Mesodermal cell (in vitro differentiated cells): Measurements from ENCODE around the gene SCGB1D4. TPM values are rescaled to one million over a fixed set of nuclear protein-coding genes. Genes with fewer than 3 reads are reported as not detected.
"Not testable (repeated sequence)": the region's sequence is repeated elsewhere in the genome, so short reads cannot be mapped to it uniquely, and the experiment has no call there.

Source experiments
- H3K27ac ChIP-seq: 2 replicates; pipeline ENCODE4 v1.7.0; 2013; ENCODE audit warnings: mild to moderate bottlenecking, low read depth, low read length, moderate library complexity; ENCODE audit not compliant: severe bottlenecking
- H3K36me3 ChIP-seq: 2 replicates; pipeline ENCODE4 v1.7.1; 2013; ENCODE audit warnings: mild to moderate bottlenecking, low read length, moderate library complexity; ENCODE audit not compliant: control insufficient read depth, insufficient read depth
- H3K4me1 ChIP-seq: one replicate; pipeline ENCODE4 v1.7.1; 2013; ENCODE audit warnings: mild to moderate bottlenecking, low read length; ENCODE audit not compliant: insufficient read depth, control insufficient read depth, poor library complexity, severe bottlenecking
- H3K4me3 ChIP-seq: 2 replicates; pipeline ENCODE4 v1.7.0; 2013; ENCODE audit warnings: low read length, control low read depth, mild to moderate bottlenecking; ENCODE audit not compliant: insufficient read depth, poor library complexity, severe bottlenecking; ENCODE audit errors: extremely low read depth
- H3K9me3 ChIP-seq: 2 replicates; pipeline ENCODE4 v1.7.1; 2013; ENCODE audit warnings: mild to moderate bottlenecking, low read length, moderate library complexity; ENCODE audit not compliant: control insufficient read depth
- WGBS, 2 experiments: methylation state at CpG; one replicate each; pipeline ENCODE4 v1.1.5; 2013; ENCODE audit warnings: missing lambda C conversion rate in 2 of 2; ENCODE audit not compliant: insufficient coverage in 2 of 2; 5-methylcytosine and 5-hydroxymethylcytosine counted together
- polyA plus RNA-seq, 2 experiments: library from polyadenylated mRNA; stranded (reverse); fragments of 50-300 nt; gene quantifications; one replicate each; pipeline ENCODE4 v1.2.3, GENCODE V29; 2013

SCGB1D4 gene
- not detected for polyA plus RNA-seq (2013, experiment 1 of 2)
- polyA plus RNA-seq (2013, experiment 2 of 2) = not detected

- Histone ChIP-seq H3K27ac (no peak within 1 kb of the TSS), H3K36me3 (no peaks in the 10 kb centered on the region), H3K4me3 (no peak within 1 kb of the TSS), H3K9me3 (no peaks in the 10 kb centered on the region), H3K4me1 (no peaks in the 10 kb centered on the region)
- 71 to 79% methylated on average over 6 to 7 of the region's 7 CpGs for WGBS, 2 experiments
These were observed at the start of gene SCGB1D4 for GRCh38 chr11:62298975-62299374. SCGB1D4 (minus strand) TSS chr11:62299075; CDS start chr11:62299010, 65 bp downstream.

GRCh38 chr11:62345861-62346260 is 47.0 kb upstream of the SCGB1D4 start:
- Histone ChIP-seq H3K9me3 (no peaks in the 10 kb centered on the region), H3K36me3 (no peaks in the 10 kb centered on the region), H3K4me3 (no peak overlapping the region), H3K27ac (no peak overlapping the region), H3K4me1 (no peaks in the 10 kb centered on the region)
- WGBS, 2 experiments = 91 to 95% methylated on average over 3 to 4 of the region's 6 CpGs

GRCh38 chr11:62344210-62344609 is 45.3 kb upstream of the SCGB1D4 start:
- Histone ChIP-seq H3K27ac (no peak overlapping the region), H3K9me3 (no peaks in the 10 kb centered on the region), H3K4me1 (no peaks in the 10 kb centered on the region), H3K4me3 (no peak overlapping the region), H3K36me3 (no peaks in the 10 kb centered on the region)
- 100% methylated on average over 1 of the region's 1 CpG; no CpG with 5 or more reads in 1 of the 2 experiments for WGBS, 2 experiments

GRCh38 chr11:62343646-62344190 is 44.8 kb upstream of the SCGB1D4 start:
- H3K4me1 ChIP-seq, H3K27ac ChIP-seq, H3K36me3 ChIP-seq, H3K9me3 ChIP-seq, H3K4me3 ChIP-seq: not testable (repeated sequence)
- WGBS, 2 experiments = 95 to 100% methylated on average over 1 to 3 of the region's 7 CpGs

- Histone ChIP-seq H3K36me3 (no peaks in the 10 kb centered on the region), H3K27ac (no peak overlapping the region), H3K4me3 (no peak overlapping the region), H3K9me3 (no peaks in the 10 kb centered on the region), H3K4me1 (no peaks in the 10 kb centered on the region)
- WGBS, 2 experiments = no CpG with 5 or more reads among the region's 4 CpGs
These were observed 42.7 kb upstream of the SCGB1D4 start for GRCh38 chr11:62341588-62341987.

- H3K4me3 ChIP-seq = no peak overlapping the region
- no peak overlapping the region for H3K27ac ChIP-seq
- WGBS, 2 experiments = 43 to 75% methylated on average over 2 of the region's 6 CpGs
- H3K9me3 ChIP-seq = no peaks in the 10 kb centered on the region
- no peaks in the 10 kb centered on the region for H3K4me1 ChIP-seq
- H3K36me3 ChIP-seq = no peaks in the 10 kb centered on the region
These were observed 41.5 kb upstream of the SCGB1D4 start for GRCh38 chr11:62340269-62340901.

GRCh38 chr11:62338218-62338617 is 39.3 kb upstream of the SCGB1D4 start:
- Histone ChIP-seq H3K4me1 (no peaks in the 10 kb centered on the region), H3K36me3 (no peaks in the 10 kb centered on the region), H3K27ac (no peak overlapping the region), H3K4me3 (peak overlapping the region; percentile 64), H3K9me3 (no peaks in the 10 kb centered on the region)
- WGBS, 2 experiments = 83% methylated on average over 1 of the region's 1 CpG; no CpG with 5 or more reads in 1 of the 2 experiments

- Histone ChIP-seq H3K4me3 (peak within 1 kb of the TSS; percentile 64), H3K36me3 (no peaks in the 10 kb centered on the region), H3K4me1 (no peaks in the 10 kb centered on the region), H3K9me3 (no peaks in the 10 kb centered on the region), H3K27ac (no peak within 1 kb of the TSS)
- 0 to 1% methylated on average over 75 to 88 of the region's 98 CpGs for whole genome bisulfite sequencing, 2 experiments
These were observed 38.7 kb upstream of the SCGB1D4 start, which contains the start of gene ASRGL1 for GRCh38 chr11:62337303-62338181. ASRGL1 (plus strand) TSS chr11:62337448; CDS start chr11:62337978, 530 bp downstream.

- 83 to 84% methylated on average over 18 to 19 of the region's 19 CpGs for WGBS, 2 experiments
- not testable (repeated sequence) for H3K4me1 ChIP-seq, H3K27ac ChIP-seq, H3K9me3 ChIP-seq, H3K36me3 ChIP-seq
- H3K4me3 ChIP-seq = peak overlapping the region; percentile 64
These were observed 38.1 kb upstream of the SCGB1D4 start for GRCh38 chr11:62336949-62337302.

GRCh38 chr11:62333768-62334167 is 34.9 kb upstream of the SCGB1D4 start:
- Histone ChIP-seq H3K27ac (no peak overlapping the region), H3K4me3 (no peak overlapping the region), H3K9me3 (no peaks in the 10 kb centered on the region), H3K4me1 (no peaks in the 10 kb centered on the region), H3K36me3 (no peaks in the 10 kb centered on the region)
- whole genome bisulfite sequencing, 2 experiments = 76 to 85% methylated on average over 3 to 4 of the region's 5 CpGs
